CD4-positive, alpha-beta T cell treated with Interleukin-17A for 1 hour (primary cell): ENCODE measurements around the gene RDX.
"Not testable (repeated sequence)": the region's sequence is repeated elsewhere in the genome, so short reads cannot be mapped to it uniquely, and the experiment has no call there.

Source experiments
- DNase-seq: peaks from one replicate; pipeline ENCODE4 v3.0.0-alpha.2; 2020

Gene RDX

DNA sequence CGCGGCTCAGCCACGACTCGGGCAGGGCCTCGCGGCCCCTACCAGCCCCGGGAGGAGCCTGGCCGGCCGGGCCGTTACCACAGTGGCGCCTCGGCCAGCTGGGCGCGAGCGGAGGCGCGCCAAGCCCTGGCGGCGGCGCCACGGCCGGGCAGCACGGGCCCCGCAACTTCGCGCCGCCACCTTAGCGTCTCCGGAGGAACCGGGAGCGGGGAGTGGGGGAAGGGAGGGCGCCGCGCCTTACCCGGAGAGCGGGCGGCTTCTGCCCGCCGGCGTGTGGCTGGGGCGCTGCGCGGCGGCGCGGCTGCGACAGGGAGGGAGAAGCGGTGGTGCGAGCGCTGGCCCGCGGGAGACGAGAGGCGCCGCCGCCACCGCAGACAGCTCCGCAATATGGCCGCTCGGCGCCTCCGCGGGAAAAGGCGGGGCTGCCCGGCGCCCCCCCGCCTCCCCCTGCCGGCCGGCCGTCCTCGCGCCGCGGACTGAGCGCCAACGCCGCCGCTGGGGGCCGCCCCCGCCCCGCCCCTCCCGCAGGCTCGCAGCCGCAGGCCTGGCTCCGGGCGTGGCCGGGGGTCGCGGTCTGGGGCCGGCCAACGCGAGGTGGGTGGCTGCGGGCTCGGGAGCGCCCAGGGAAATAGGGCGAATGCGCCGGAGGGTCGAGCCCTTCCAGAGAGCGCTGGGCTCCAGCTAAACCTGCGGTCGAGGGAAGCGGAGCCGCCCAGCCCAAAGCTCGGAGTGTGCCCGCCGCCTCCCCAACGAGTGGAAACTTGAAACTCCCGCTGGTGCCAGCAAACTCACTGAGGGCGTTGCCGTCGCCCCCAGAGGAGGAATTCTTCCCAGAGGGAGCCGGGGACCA lies at the start of gene RDX:
RDX (minus strand) TSS at position 389 of the 850 bp plus-strand sequence. CDS start 16,922 bp downstream, outside the sequence.
- peak; percentile 60 for DNase-seq

DNA sequence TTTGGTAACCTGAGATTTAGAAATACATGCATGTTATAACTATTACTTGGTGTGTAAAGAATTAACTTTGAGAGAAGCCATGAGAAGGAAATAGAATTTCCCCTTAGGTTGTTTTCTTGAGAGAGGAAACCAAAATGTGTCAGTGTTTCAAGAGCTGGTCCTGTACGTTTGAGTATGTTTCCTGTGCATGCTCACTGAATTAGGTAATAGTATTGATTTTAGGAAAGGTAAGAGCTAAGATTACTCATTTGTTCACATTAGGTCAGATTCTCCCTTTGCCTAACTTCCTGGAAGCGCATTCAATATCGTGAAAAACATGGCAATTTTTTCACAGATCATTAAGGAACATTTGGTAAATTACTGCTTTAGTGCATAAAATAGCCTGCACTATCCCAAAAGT lies 49.3 kb upstream of the RDX start:
- peak; percentile 18 for DNase-seq

DNA sequence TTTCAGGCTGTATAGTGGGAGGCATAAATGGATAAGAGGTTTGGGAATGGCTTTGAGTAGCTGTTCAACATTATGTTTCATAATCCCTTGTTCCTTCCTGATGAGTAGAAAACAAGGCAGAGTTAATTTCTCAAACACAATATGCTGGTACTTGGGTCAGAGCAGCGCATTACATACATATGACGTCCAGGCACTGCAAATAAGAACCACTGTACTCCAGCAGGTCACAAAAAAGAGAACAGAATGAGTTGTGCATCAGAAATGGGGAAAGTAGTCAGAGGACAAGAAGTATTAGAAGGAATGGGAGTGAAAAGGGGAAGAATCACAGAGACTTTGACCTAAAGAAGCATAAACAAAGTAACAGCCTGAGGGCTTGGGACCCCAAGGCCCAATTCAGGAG lies 44.0 kb upstream of the RDX start:
- DNase-seq = no peak

DNA sequence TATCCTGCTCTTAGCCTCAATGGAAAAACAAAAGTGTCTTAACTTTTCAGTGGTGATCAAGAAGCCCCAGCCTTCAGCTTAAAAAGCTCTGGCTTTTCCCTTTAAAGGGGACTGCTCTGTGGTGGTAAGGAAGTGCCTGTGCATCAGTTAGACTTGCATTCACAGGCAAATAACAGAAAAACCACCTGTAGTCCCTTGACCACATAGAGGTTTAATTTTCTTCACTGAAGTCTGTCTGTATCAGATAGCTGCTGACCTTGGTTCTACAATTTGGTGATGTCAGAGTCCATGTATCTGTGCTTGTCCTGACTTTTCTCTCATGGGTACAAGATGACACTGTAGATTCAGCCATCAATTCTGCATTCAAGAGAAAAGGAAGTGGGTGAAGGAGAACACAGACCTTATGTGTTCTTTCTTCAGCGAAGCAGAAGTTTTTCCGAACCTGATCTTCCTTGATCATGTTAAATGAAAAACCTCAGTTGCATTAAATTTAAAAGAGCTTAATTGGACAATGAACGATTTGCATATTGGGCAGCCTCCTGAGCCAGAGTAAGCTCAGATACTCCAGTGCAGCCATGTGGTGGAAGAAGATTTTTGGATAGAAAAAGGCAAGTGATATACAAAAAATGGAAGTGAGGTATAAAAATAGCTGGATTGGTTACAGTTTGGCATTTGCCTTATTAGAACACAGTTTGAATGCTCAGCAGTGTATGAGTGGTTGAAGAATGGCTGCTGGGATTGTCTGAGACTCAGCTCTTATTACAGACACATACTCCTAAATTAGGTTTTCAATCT lies 43.2 kb upstream of the RDX start:
- DNase-seq = no peak

DNA sequence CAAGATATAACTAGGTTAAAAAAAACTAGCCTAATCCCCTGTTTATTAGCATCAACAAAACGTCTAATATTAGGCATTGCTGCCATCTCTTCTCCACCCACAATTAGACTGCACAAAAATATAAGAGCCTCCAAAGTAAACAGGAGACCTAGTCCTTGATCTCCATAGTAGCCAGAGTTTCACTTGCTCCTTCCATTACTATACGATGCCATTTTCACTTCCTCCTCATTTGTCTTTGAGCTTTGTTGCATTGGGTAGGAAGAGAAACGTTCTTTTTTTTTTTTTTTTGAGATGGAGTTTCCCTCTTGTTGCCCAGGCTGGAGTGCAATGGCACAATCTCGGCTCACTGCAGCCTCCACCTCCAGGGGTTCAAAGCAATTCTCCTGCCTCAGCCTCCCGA lies 42.3 kb upstream of the RDX start:
- no peak for DNase-seq

DNA sequence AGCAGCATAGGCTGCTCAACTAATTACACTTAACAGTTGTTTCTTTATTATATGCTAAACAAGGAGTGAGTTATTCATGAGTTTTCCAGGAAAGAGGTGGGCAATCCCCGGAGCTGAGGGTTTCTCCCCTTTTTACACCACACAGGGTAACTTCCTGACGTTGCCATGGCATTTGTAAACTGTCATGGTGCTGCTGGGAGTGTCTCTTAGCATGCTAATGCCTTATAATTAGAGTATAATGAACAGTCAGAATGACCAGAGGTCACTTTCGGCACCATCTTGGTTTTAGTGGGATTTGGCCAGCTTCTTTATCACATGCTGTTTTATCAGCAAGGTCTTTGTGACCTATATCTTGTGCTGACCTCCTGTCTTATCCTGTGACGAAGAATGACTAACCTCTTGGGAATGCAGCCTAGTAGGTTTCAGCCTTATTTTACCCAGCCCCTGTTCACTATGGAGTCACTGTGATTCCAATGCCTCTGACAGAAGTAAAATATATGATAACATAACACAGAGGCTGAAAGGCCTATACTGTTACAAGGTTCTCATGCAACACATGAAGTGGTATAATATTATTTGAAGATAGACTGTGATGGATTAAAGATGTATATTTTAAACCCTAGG lies 41.3 kb upstream of the RDX start:
- peak; percentile 26 for DNase-seq

DNA sequence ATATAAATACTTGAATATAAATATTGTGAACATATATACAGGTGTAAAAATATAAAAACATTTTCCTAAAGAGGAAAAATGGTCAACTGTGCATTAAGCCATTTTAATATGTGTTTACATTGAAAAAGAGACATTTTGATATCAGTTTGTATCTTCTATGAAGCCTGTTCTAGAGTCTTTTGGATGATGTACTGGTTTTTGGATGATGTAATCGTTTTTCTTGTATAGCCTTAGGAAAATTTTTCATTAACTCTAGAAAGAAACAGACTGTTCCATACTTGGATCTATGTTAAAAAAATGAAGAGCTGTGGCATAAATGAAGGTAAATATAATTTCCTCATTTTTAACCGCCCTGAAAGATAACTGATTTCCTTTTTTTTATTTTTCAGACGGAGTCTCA lies 39.6 kb upstream of the RDX start:
- no peak for DNase-seq

DNA sequence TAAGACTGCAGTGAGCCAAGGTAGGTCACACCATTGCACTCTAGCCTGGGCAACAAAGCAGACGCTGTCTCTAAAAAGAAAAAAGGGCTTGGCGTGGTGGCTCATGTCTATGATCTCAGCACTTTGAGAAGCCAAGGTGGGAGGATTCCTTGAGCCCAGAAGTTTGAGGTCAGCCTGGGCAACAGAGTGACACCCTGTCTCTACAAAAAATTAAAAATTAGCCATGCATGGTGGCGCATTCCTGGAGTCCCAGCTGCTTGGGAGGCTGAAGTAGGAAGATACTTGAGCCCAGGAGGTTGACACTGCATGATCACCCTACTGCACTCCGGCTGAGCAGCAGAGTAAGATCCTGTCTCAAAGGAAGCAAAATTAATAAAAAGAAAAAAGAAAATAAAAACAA lies 38.9 kb upstream of the RDX start:
- DNase-seq = no peak

DNA sequence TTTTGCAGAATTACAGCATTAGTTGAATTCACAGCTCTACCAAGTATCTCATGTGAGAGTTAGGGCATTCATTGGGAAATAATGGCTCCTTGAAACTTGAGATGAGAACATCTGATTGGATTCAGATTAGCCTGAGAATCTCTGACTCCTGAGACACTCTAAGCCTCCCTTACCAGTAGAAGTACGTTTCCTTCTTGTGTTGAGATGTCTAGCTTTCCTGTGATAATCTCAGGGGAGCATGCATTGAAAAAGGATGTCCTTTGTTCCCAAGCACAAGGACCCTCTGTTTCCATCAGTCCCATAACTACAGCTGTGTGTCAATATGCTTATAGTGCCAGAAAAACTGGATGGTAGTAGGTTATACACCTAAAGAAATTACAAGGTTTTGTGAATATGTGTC lies 35.2 kb upstream of the RDX start:
- DNase-seq = no peak

DNA sequence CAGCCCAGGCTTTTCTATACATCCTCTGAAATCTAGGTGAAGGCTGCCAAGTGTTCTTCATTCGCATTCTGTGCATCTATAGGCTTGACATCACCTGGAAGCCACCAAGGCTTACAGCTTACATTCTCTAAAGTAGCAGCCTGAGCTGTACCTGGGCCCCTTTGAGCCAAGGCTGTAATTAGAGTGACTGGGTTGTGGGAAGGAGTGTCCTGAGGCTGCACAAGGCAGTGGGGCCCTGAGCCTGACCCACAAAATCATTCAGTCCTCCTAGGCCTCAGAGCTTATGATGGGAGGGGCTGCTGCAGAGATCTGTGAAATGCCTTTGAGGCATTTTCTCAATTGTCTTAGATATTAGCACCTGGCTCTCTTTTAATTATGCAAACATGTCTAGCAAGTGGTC lies 33.0 kb upstream of the RDX start:
- no peak for DNase-seq

DNA sequence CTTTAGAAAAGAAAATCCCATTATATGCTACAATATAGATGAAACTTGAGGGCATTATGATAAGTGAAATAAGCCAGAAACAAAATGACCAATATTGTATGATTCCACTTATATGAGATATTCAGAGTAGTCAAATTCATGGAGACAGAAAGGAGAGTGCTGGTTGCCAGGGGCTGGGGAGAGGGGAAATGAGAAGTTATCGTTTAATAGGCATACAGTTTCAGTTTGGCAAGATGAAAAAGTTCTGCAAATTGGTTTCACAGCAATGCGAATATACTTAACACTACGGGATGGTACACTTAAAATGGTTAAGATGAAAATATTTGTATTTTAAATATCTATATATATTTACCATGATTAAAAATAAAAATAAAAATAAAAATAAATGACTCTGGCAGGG lies 31.1 kb upstream of the RDX start:
- no peak for DNase-seq

DNA sequence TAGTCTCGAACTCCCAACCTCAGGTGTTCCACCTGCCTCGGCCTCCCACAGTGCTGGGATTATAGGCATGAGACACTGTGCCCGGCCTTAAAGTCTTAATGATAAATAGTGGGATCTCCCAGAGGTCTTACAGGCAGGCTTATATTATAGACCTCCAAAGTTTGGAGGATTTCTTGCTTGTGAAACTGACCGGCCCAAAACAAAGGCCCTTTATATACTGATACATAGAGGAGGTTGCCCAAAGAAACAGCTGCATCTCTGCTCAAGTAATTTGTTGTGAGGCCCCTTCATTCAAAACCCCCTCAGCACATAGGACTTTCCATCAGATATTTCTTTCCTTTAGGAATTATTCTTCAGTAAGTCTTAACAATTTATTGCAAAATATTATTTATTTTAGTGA lies 27.4 kb upstream of the RDX start:
- DNase-seq = no peak

DNA sequence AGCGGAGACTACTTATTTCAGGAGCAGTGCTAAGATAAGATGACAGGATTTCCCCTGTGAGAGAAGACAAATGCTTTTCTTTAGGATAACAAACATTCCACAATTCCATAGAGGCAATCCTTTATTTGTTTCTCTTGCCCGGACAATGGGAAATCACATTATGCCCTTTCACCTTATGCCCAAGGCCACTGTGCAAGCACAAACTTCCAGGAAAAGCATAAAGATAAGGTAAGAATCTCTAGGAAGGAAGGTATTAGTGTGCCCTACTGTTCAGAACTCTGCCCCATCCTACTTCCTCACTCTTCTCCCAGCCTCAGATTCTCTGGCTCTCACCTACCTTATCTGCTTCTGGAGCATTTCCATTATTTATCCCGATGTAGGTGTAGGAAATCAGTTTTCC lies 23.1 kb upstream of the RDX start:
- no peak for DNase-seq

DNA sequence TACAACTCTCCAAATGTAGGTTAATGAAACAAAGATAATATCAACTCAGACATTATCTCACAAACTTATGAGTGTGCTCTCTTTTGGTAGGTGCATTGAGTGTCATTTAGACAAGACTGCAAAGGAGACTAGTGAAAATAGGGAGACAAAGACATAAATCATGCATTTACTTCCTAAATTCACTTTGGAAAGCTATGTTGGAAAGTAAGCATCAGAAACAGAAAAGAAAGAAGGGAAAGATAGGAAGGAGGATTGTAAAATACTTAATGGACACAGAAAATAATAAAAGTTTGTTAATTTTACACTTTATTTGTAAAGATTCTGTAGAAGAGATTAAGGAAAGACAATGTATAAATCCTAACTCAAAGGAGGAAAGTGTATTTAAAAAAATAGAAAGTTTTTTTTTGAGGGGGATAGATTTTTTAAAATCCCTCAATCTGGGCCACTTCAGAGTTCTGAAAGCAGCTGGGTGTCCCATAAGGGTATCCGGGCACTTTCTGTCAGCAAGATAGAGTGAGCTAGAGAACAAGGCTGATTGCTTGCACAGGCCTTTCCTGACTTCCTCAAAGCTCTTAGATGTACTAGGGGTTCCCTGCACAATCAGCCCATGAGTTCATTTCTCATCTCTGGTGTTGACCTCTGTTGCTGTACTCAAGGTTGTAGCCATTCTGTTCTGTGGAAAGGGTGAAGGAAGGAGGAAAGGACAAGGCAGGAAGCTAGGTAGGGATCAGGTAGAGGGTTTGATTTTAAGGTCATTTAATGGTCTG lies 22.4 kb upstream of the RDX start:
- DNase-seq = no peak

DNA sequence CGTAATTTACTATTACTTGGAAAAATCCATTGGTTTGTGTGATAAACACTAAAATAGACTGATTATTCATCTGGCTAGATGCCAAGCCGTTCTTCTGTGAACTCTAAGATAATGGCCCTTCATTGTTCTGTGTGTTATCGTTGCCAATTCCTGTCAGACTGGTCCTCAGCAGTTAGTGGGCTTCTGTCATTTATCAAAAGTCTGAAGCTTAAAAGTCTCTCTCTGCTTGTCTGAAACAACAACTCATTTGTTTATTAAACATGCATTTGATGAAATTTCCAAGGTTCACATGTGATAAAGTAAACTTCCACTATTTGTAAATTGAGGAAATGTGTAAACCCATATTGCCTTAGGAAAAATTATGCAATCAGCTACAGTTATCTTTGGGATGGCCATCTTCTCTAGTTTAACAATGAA lies 21.1 kb upstream of the RDX start:
- no peak for DNase-seq

DNA sequence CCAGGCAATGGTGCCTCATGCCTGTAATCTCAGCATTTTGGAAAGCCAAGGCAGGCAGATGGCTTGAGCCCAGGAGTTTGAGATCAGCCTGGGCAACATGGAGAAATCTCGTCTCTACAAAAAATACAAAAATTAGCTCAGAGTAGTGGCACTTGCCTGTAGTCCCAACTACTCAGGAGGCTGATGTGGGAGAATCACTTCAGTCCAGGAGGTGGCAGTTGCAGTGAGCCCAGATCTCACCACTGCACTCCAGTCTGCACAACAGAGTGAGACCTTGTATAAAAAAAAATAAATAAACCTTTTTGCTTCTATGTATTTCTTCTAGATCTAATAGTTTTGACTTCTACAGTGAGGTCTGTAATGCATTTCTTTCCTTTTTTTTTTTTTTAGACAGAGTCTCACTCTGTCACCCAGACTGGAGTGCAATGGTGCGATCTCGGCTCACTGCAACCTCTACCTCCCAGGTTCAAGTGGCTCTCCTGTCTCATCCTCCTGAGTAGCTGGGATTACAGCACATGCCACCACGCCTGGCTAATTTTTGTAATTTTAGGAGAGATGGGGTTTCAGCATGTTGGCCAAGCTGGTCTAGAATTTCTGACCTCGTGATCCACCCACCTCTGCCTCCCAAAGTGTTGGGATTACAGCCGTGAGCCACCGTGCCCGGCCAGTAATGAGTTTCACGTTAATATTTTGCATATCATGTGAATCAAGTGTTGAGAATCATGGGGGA lies 18.1 kb upstream of the RDX start:
- no peak for DNase-seq

DNA sequence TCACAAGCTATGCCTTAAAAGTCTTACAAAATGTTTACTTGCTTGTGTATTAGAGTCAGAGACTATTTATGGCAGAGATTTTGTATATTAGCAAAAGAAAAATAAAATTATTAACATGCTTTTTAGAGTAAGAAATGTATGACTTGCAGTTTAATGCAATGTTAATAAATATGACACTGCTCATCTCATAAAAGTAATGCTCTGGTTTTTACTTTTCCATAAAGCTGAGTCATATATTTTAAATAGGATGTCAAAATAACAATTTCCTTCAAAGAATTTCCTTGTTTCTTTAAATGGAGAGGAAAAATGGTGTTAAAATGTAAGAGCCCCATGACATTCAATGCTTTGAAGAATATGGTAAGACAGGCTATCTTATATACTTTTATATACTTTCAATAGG lies 16.3 kb upstream of the RDX start:
- DNase-seq = no peak

DNA sequence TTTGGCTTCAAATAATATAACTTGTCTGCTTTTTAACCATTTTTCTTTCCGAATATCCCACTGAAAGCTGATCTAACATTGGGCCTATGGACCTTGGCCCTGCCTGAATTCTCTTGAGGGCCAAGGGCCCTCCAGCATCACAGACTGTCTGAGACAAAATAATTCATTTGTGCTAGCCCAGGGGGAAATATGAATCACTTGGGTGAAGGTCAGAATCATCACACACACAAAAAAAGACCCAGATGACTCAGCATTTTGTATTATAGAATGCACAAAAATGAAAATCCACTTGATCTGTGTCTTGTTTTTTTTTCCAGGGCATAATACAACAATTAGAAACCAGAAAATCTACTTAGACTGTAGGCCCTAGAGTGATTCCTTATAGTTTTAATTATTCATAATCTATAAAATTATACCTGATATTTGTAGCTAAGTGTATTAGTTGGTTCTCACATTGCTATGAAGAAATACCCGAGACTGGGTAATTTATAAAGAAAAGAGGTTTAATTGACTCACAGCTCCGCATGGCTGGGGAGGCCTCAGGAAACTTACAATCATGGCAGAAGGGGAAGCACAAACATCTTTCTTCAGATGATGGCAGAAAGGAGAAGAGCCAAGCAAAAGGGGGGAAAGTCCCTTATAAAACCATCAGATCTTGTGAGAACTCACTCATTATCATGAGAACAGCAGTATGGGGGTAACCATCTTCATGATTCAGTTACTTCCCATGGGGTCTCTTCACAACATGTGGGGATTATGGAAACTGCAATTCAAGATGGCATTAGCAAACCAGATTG lies 15.6 kb upstream of the RDX start:
- DNase-seq = no peak

DNA sequence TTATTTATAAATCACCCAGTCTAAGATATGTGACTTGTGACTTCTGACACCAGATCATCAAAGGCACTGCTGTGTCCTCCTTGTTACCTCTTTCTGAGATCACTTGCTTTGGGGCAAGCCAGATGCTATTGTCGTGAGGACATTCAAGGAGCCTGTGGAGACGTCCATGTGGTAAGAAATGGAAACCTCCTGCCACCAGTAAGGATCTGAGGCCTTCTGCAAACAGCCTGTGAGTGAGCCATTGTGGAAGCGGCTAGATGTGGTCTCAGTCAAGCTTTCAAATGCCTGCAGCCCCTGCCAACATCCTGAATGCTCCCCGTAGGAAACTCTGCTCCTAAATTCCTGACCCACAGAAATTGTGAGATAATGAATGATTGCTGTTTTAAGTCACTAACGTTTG lies 11.7 kb upstream of the RDX start:
- DNase-seq = no peak

DNA sequence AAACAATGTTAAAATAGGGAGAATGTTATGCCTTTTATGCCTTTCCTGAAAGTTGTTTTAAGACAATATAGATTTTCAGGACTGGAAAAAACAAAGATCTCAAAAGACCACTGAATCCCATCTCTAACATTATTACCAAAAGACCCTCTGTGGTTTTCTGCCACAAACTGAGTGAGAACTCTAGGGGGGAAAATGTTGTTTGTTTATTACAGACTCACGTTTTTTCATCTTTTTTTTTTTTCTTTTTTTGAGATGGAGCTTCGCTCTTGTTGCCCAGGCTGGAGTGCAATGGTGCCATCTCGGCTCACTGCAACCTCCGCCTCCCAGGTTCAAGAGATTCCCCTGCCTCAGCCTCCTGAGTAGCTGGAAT lies 9.6 kb upstream of the RDX start:
- not testable (repeated sequence) for DNase-seq

DNA sequence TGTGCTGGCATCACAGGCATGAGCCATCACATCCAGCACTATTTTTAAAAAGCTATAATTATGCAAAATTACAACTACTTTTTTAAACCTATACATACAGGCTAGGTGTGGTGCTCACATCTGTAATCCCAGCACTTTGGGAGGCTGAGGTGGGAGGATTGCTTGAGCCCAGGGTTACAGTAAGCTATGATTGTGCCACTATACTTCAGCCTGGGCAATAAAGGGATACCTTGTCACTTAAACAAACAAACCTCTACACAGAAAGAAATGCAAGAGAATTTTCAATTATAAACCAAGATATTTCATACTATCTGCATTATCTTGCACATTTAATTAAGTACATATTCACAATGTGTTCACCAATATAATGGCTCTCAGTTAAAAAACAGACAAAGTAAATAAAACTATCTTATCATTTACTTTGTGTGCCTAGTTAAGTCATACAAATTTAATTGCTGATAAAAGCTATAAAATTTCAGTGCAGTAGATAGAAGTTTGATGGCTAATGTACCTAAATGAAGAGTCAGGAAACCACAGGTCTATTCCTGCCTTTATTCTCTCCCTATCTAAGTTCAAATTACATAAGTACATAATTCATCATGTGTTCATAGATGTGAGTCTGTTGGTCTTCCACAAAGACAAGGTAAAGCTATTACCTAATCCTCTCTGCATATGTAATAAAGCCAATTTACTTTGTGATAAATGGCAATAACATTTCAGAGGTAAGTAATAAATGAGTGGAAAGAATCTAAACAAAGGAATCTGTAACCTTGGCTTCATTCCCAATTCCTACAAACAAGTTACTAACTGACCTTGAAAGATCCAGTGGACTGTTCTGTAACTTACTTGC lies 9.0 kb upstream of the RDX start:
- no peak for DNase-seq
